Measurements from ENCODE around the gene XPO6. TPM values are rescaled to one million over a fixed set of nuclear protein-coding genes. Genes with fewer than 3 reads are reported as not detected.

The XPO6 gene
- total and polyA plus RNA-seq, 2 of the 13 experiments (the other 11 are each of a cell fraction or from before 2014, with no cell fraction given) = 109 to 129 TPM

DNA sequence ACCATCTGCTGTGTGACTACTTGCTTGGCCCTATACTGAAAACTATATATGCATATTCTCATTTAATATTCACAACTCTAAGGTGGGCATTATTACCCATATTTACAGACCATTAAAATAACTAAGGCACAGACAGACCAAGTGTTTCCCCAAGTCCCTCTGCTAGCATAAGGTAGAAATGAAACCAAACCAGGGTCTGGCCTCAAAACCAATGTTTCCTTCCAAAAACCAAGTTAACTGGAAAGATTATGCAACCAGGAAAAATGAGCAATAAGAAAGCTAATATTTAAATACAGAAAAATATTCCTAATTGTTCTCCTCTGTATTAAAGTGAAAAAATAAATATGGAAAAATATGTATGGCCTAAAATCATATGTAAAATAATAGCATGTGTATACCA, 50.1 kb downstream of the XPO6 start (continued):
- TF ChIP-seq ASH2L (IDR thresholded peaks at IDR 0.05; ENCODE audit: insufficient read length, low read depth, low read length) = no peak
- TF ChIP-seq EP300 (IDR thresholded peaks at IDR 0.05; ENCODE audit: low read depth in 2 of 2, low read length in 2 of 2) = no peak
- TF ChIP-seq EP300 (CRISPR knock-in tag; IDR thresholded peaks at IDR 0.05; ENCODE audit: borderline replicate concordance) = no peak
- TF ChIP-seq, protein P1, sequence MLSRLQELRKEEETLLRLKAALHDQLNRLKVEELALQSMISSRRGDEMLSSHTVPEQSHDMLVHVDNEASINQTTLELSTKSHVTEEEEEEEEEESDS (CRISPR knock-in tag; IDR thresholded peaks at IDR 0.05; ENCODE audit: borderline replicate concordance) = no peak
- no peak for TF ChIP-seq BHLHE40 (IDR thresholded peaks at IDR 0.05; ENCODE audit: low read length)
- TF ChIP-seq KLF11 (CRISPR knock-in tag; IDR thresholded peaks at IDR 0.05) = no peak
- TF ChIP-seq ZNF431 (CRISPR knock-in tag; IDR thresholded peaks at IDR 0.05; ENCODE audit: borderline replicate concordance, low read depth) = no peak
- no peak for TF ChIP-seq KDM4B (CRISPR knock-in tag; IDR thresholded peaks at IDR 0.05)
- no peak for TF ChIP-seq MIER3 (CRISPR knock-in tag; IDR thresholded peaks at IDR 0.05; ENCODE audit: borderline replicate concordance)

DNA sequence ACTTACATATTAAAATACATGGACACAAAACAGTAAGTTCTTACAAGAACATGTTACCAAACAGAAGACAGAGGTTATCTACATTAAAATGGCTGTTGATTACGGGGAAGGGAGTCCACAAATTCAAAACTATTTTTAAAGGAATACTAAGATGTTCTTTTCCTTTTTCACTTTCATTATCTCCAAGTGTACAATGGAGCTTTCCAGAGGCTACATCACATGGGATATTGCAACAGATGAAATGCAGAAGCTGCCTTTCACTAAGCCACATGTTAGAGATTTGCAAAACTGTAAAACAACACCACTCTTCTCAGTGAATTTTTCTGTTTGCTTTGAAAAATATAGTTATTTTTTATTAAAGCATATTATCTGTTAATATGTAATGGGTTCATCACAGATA, 53.6 kb downstream of the XPO6 start:
- intact Hi-C loops (cut with micrococcal nuclease; ENCODE audit: unreplicated experiment) = no loop called here
- Histone ChIP-seq H3K4me3 (replicated peaks in 1 of 3; ENCODE audit: insufficient read depth in 1 of 3, low read depth in 2 of 3, low read length in 3 of 3) (no peak overlapping the region), H3K27me3 (ENCODE audit: control insufficient read depth in 1 of 2, insufficient read depth in 2 of 2, low read length in 2 of 2) (no peaks in the 10 kb centered on the region), H3K27ac (ENCODE audit: extremely low read length, insufficient read depth, low read length) (no peak overlapping the region), H2AFZ (ENCODE audit: low read length) (no peak overlapping the region), H3K4me1 (ENCODE audit: insufficient read depth, low read length) (no peaks in the 10 kb centered on the region), H3K4me2 (ENCODE audit: low read depth, low read length) (no peak overlapping the region), H3K36me3 (replicated peaks in 1 of 2; ENCODE audit: control insufficient read depth in 1 of 2, insufficient read depth in 2 of 2, low read length in 2 of 2) (peaks cover 19 to 51% of the 10 kb centered on the region in 2 experiments), H3K9ac (ENCODE audit: insufficient read depth, low read depth, low read length) (no peak overlapping the region), H4K20me1 (ENCODE audit: insufficient read depth, low read length) (no peaks in the 10 kb centered on the region), H3K9me3 (ENCODE audit: low read length) (no peaks in the 10 kb centered on the region), H3K79me2 (ENCODE audit: insufficient read depth, low read length) (peaks cover 3% of the 10 kb centered on the region)
- ChIA-PET POLR2A (no interaction called here), CTCF (ENCODE audit: low intra/inter-chr PET ratio, low total read pairs) (no interaction called here)
- ATAC-seq = no peak
- WGBS (ENCODE audit: low lambda C conversion rate) = 94% methylated on average over 1 of the region's 1 CpG
- FAIRE-seq = no peak
- no peak for DNase-seq (ENCODE audit: low spot score)
- no TSS peak for BruUV-seq (replicated peaks)
- in situ Hi-C loops (cut with HindIII; ENCODE audit: extremely low pct_ligation_motif_present, low pct_unique_long_range_greater_than_20kb) = no loop called here
- TF ChIP-seq TEAD3 (CRISPR knock-in tag; optimal IDR thresholded peaks at IDR 0.05; ENCODE audit: borderline replicate concordance) (no peak), NFYB (CRISPR knock-in tag; IDR thresholded peaks at IDR 0.05) (no peak), ZNF563 (CRISPR knock-in tag; IDR thresholded peaks at IDR 0.05) (no peak), ZNF30 (CRISPR knock-in tag; IDR thresholded peaks at IDR 0.05) (no peak), ZC3H4 (CRISPR knock-in tag; IDR thresholded peaks at IDR 0.05; ENCODE audit: borderline replicate concordance) (no peak), GATA4 (IDR thresholded peaks at IDR 0.05; ENCODE audit: borderline replicate concordance, low read depth) (no peak), NFIB (CRISPR knock-in tag; IDR thresholded peaks at IDR 0.05; ENCODE audit: borderline replicate concordance) (no peak), ZMYM4 (CRISPR knock-in tag; IDR thresholded peaks at IDR 0.05) (no peak), ZNF746 (CRISPR knock-in tag; IDR thresholded peaks at IDR 0.05) (no peak), KLF13 (CRISPR knock-in tag; IDR thresholded peaks at IDR 0.05) (no peak), POGZ (CRISPR knock-in tag; IDR thresholded peaks at IDR 0.05) (no peak), RFX5 (IDR thresholded peaks at IDR 0.05; ENCODE audit: low read depth, low read length) (no peak), RORA (CRISPR knock-in tag; IDR thresholded peaks at IDR 0.05) (no peak)
- TF ChIP-seq, protein P2, sequence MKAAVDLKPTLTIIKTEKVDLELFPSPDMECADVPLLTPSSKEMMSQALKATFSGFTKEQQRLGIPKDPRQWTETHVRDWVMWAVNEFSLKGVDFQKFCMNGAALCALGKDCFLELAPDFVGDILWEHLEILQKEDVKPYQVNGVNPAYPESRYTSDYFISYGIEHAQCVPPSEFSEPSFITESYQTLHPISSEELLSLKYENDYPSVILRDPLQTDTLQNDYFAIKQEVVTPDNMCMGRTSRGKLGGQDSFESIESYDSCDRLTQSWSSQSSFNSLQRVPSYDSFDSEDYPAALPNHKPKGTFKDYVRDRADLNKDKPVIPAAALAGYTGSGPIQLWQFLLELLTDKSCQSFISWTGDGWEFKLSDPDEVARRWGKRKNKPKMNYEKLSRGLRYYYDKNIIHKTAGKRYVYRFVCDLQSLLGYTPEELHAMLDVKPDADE (CRISPR knock-in tag; IDR thresholded peaks at IDR 0.05) = no peak
- TF ChIP-seq, protein P3, sequence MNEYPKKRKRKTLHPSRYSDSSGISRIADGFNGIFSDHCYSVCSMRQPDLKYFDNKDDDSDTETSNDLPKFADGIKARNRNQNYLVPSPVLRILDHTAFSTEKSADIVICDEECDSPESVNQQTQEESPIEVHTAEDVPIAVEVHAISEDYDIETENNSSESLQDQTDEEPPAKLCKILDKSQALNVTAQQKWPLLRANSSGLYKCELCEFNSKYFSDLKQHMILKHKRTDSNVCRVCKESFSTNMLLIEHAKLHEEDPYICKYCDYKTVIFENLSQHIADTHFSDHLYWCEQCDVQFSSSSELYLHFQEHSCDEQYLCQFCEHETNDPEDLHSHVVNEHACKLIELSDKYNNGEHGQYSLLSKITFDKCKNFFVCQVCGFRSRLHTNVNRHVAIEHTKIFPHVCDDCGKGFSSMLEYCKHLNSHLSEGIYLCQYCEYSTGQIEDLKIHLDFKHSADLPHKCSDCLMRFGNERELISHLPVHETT (CRISPR knock-in tag; conservative IDR thresholded peaks at IDR 0.05) = no peak
